NCI-H82 (cell line): Measurements from ENCODE around the gene TAC4.

Source experiments
- DNase-seq: peaks from one replicate; lab custom pipeline; 2025; lab: John Stamatoyannopoulos, UW

The TAC4 gene

GRCh38 chr17:49809056-49809455 is 38.8 kb downstream of the TAC4 start:
- no peak for DNase-seq

- DNase-seq: no peak
Observed at GRCh38 chr17:49798738-49799137, 49.1 kb downstream of the TAC4 start.

GRCh38 chr17:49798182-49798581 is 49.7 kb downstream of the TAC4 start:
- DNase-seq: no peak

- no peak for DNase-seq
Observed at GRCh38 chr17:49795372-49795771, 52.5 kb downstream of the TAC4 start.

- DNase-seq: no peak
Observed at GRCh38 chr17:49793309-49793708, 54.6 kb downstream of the TAC4 start.

- DNase-seq: no peak
Observed at GRCh38 chr17:49789243-49789578, 58.7 kb downstream of the TAC4 start.

- DNase-seq: peak; percentile 100
Observed at GRCh38 chr17:49788478-49789242, 59.2 kb downstream of the TAC4 start, which contains the start of gene KAT7. Gene KAT7 (plus strand): TSS chr17:49788681. CDS start chr17:49788835, 154 bp downstream.
